Esophagus muscularis mucosa (tissue), 4 donors: ENCODE measurements around the gene CCDC74B.

ENCODE experiments used
- EP300 ChIP-seq: sonication (generic); formaldehyde crosslinking; IDR thresholded peaks from one replicate; pipeline ENCODE4 v1.6.1; 2017; ENCODE audit warnings: antibody characterized with exemption
- POLR2A ChIP-seq: fragments of 450-650 bp; IDR thresholded peaks from one replicate; pipeline ENCODE4 v1.6.1; 2017; ENCODE audit warnings: antibody characterized with exemption, moderate library complexity, mild to moderate bottlenecking, low read depth
- TF ChIP-seq, protein P1 (sequence below), 3 experiments: fragments of 200-600 bp in 2 of 3; fragments of 450-650 bp in 1 of 3; sonication (generic) in 2 of 3; IDR thresholded peaks; one replicate each; pipeline ENCODE4 v1.5.1; 2017 to 2019; ENCODE audit warnings: antibody characterized with exemption in 3 of 3, mild to moderate bottlenecking in 2 of 3, moderate library complexity in 1 of 3

DNA sequence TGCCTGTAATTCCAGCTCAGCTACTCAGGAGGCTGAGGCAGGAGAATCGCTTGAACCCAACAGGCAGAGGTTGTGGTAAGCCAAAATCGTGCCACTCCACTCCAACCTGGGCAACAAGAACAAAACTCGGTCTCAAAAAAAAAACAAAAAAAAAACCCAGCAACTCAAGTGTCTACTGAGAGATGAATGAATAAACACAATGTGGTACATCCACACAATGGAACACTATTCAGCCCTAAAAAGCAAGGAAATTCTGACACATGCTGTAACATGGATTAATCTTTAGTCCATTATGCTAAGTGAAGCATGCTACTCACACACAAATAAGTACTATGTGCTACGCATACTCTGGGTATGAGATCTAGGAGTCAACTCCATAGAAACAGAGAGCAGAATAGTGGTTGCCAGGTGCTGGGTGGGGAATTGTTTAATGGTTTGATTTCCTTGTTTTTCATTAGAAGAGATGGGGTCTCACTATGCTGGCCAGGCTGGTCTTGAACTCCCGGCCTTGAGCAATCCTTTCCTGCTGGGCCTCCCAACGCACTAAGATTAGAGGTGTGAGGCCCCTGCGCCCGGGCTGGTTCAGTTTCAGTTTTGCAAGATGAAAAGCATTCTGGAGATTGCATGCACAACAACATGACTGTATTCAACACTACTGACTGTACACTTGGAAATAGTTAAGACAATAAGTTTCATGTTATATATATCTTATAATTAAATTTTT is 20.5 kb upstream of the CCDC74B start:
- TF ChIP-seq, protein P1, sequence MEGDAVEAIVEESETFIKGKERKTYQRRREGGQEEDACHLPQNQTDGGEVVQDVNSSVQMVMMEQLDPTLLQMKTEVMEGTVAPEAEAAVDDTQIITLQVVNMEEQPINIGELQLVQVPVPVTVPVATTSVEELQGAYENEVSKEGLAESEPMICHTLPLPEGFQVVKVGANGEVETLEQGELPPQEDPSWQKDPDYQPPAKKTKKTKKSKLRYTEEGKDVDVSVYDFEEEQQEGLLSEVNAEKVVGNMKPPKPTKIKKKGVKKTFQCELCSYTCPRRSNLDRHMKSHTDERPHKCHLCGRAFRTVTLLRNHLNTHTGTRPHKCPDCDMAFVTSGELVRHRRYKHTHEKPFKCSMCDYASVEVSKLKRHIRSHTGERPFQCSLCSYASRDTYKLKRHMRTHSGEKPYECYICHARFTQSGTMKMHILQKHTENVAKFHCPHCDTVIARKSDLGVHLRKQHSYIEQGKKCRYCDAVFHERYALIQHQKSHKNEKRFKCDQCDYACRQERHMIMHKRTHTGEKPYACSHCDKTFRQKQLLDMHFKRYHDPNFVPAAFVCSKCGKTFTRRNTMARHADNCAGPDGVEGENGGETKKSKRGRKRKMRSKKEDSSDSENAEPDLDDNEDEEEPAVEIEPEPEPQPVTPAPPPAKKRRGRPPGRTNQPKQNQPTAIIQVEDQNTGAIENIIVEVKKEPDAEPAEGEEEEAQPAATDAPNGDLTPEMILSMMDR (IDR thresholded peaks at IDR 0.05), result no peak
- TF ChIP-seq POLR2A, result no peak
- TF ChIP-seq EP300, result no peak
